IMR-90 (cell line): ENCODE results near the gene VEGFA. TPM values are rescaled to one million over a fixed set of nuclear protein-coding genes. Genes with fewer than 3 reads are reported as not detected.

Experiments used
- ATAC-seq: fragments of 200-7000 bp; cut with Tn5 transposase; 2 replicates; pipeline ENCODE4 v1.9.1; 2020; ENCODE audit warnings: low read depth, mild to moderate bottlenecking, moderate library complexity
- BruUV-seq: library from RNA; stranded (reverse); fragments of 400-500 nt; replicated peaks from 2 replicates; lab custom pipeline; 2021; lab: Mats Ljungman, UMichigan
- CTCF ChIA-PET: fragments of 300-600 bp; formaldehyde crosslinking; extraction: SDS; loops from one replicate; lab custom pipeline; 2021; ENCODE audit warnings: antibody characterized with exemption; lab: Yijun Ruan, JAX
- POLR2A ChIA-PET: fragments of 300-600 bp; sonication (Branson Sonifier 250); formaldehyde crosslinking; loops from one replicate; lab custom pipeline; 2022; ENCODE audit warnings: antibody characterized with exemption; ENCODE audit not compliant: unreplicated experiment; lab: Charles Lee
- DNase-seq: peaks from one replicate; pipeline ENCODE4 v3.0.0; 2013
- H2AFZ ChIP-seq: replicated peaks from 2 replicates; pipeline ENCODE3; 2013; ENCODE audit warnings: low read length, mild to moderate bottlenecking; ENCODE audit not compliant: poor library complexity
- H2AK5ac ChIP-seq: 2 replicates; pipeline ENCODE4 v1.6.1; 2013; ENCODE audit warnings: low read depth, low read length, inconsistent platforms
- H2AK9ac ChIP-seq: replicated peaks from 2 replicates; pipeline ENCODE3; 2013; ENCODE audit warnings: mild to moderate bottlenecking, low read depth, low read length, moderate library complexity; ENCODE audit not compliant: poor library complexity
- H2BK120ac ChIP-seq: 2 replicates; pipeline ENCODE4 v1.6.1; 2013; ENCODE audit warnings: low read depth, low read length, inconsistent platforms
- H2BK15ac ChIP-seq: 3 replicates; pipeline ENCODE4 v1.6.1; 2013; ENCODE audit warnings: low read depth, low read length, inconsistent platforms
- H2BK20ac ChIP-seq: 2 replicates; pipeline ENCODE4 v1.6.1; 2013; ENCODE audit warnings: low read depth, mild to moderate bottlenecking, inconsistent platforms, low read length, moderate library complexity
- H2BK5ac ChIP-seq: 2 replicates; pipeline ENCODE4 v1.6.1; 2013; ENCODE audit warnings: mild to moderate bottlenecking, low read depth, low read length, inconsistent platforms; ENCODE audit not compliant: poor library complexity, severe bottlenecking
- H3K14ac ChIP-seq: replicated peaks from 2 replicates; pipeline ENCODE4 v1.6.1; 2013; ENCODE audit warnings: low read depth, low read length, inconsistent platforms
- H3K18ac ChIP-seq: 2 replicates; pipeline ENCODE4 v1.6.1; 2013; ENCODE audit warnings: low read depth, low read length, control low read depth
- H3K23ac ChIP-seq: 2 replicates; pipeline ENCODE4 v1.6.1; 2013; ENCODE audit warnings: low read depth, low read length, inconsistent platforms
- H3K27ac ChIP-seq: 2 replicates; pipeline ENCODE4 v1.5.1; 2013; ENCODE audit warnings: mild to moderate bottlenecking, control low read depth, low read length; ENCODE audit not compliant: insufficient read depth
- H3K27me3 ChIP-seq: 2 replicates; pipeline ENCODE4 v1.6.1; 2013; ENCODE audit warnings: low read length; ENCODE audit not compliant: control insufficient read depth, insufficient read depth
- H3K36me3 ChIP-seq: 2 replicates; pipeline ENCODE4 v1.6.1; 2013; ENCODE audit warnings: low read length, mixed read lengths; ENCODE audit not compliant: control insufficient read depth, insufficient read depth
- H3K4ac ChIP-seq: 2 replicates; pipeline ENCODE4 v1.6.1; 2013; ENCODE audit warnings: low read depth, low read length, inconsistent platforms
- H3K4me1 ChIP-seq: 2 replicates; pipeline ENCODE4 v1.6.1; 2013; ENCODE audit warnings: low read length, mixed read lengths; ENCODE audit not compliant: control insufficient read depth, insufficient read depth
- H3K4me2 ChIP-seq: 2 replicates; pipeline ENCODE4 v1.6.1; 2013; ENCODE audit warnings: low read depth, mild to moderate bottlenecking, control low read depth, low read length, moderate library complexity
- H3K4me3 ChIP-seq: 2 replicates; pipeline ENCODE4 v1.5.1; 2013; ENCODE audit warnings: low read depth, mild to moderate bottlenecking, control low read depth, low read length, moderate library complexity; ENCODE audit not compliant: insufficient read depth
- H3K56ac ChIP-seq: 2 replicates; pipeline ENCODE4 v1.6.1; 2013; ENCODE audit warnings: low read length, inconsistent platforms; ENCODE audit not compliant: insufficient read depth; ENCODE audit errors: extremely low read depth
- H3K79me1 ChIP-seq, 2 experiments: 2 replicates each; pipeline ENCODE4 v1.6.1; 2013; ENCODE audit warnings: low read length in 2 of 2, inconsistent platforms in 1 of 2, low read depth in 1 of 2
- H3K9ac ChIP-seq: 2 replicates; pipeline ENCODE4 v1.6.1; 2013; ENCODE audit warnings: low read depth, low read length, control low read depth
- H3K9me1 ChIP-seq: 2 replicates; pipeline ENCODE4 v1.6.1; 2013; ENCODE audit warnings: low read length, inconsistent platforms; ENCODE audit not compliant: insufficient read depth
- H3K9me3 ChIP-seq: 2 replicates; pipeline ENCODE4 v1.6.1; 2013; ENCODE audit warnings: low read length; ENCODE audit not compliant: control insufficient read depth, insufficient read depth
- H4K20me1 ChIP-seq: 2 replicates; pipeline ENCODE4 v1.6.1; 2013; ENCODE audit warnings: low read length, inconsistent platforms; ENCODE audit not compliant: insufficient read depth
- H4K5ac ChIP-seq: 2 replicates; pipeline ENCODE4 v1.6.1; 2013; ENCODE audit warnings: mild to moderate bottlenecking, low read depth, low read length, control low read depth
- H4K8ac ChIP-seq, 2 experiments: 2 replicates each; pipeline ENCODE4 v1.6.1; 2013; ENCODE audit warnings: low read depth in 2 of 2, low read length in 2 of 2, control low read depth in 1 of 2, inconsistent platforms in 1 of 2
- H4K91ac ChIP-seq: 2 replicates; pipeline ENCODE4 v1.6.1; 2013; ENCODE audit warnings: low read depth, low read length, inconsistent platforms; ENCODE audit not compliant: insufficient read depth
- BHLHE40 ChIP-seq: fragments of 150-350 bp; IDR thresholded peaks from 2 replicates; pipeline ENCODE4 v1.6.1; 2016; ENCODE audit warnings: mild to moderate bottlenecking, low read depth, low read length
- CEBPB ChIP-seq: IDR thresholded peaks from 2 replicates; pipeline ENCODE4 v1.6.1; 2012; ENCODE audit warnings: low read depth, low read length, improper control_type of control experiment
- CHD1 ChIP-seq: IDR thresholded peaks from 2 replicates; pipeline ENCODE4 v1.6.1; 2012; ENCODE audit warnings: low read depth, low read length, improper control_type of control experiment
- FOS ChIP-seq: fragments of 150-350 bp; IDR thresholded peaks from 2 replicates; pipeline ENCODE4 v1.6.1; 2016; ENCODE audit warnings: low read depth, low read length
- MAZ ChIP-seq: IDR thresholded peaks from 2 replicates; pipeline ENCODE4 v1.6.1; 2012; ENCODE audit warnings: low read depth, mild to moderate bottlenecking, low read length, improper control_type of control experiment, moderate library complexity, borderline replicate concordance
- WGBS, 2 experiments: methylation state at CpG; one replicate each; pipeline versions ENCODE4 v1.1.5 to v1.1.7; 2013; ENCODE audit warnings: missing lambda C conversion rate in 2 of 2; ENCODE audit not compliant: insufficient read length in 1 of 2; ENCODE audit errors: extremely low coverage in 2 of 2; 5-methylcytosine and 5-hydroxymethylcytosine counted together
- dilution Hi-C: fragments of 300-500 bp; cut with HindIII; formaldehyde crosslinking; loops from one replicate; pipeline ENCODE4 v1.14.3; 2018; ENCODE audit warnings: low sequenced_read_pairs; ENCODE audit not compliant: unreplicated experiment
- in situ Hi-C: fragments of 300-500 bp; cut with MboI; formaldehyde crosslinking; loops from 3 replicates; pipeline ENCODE4 v1.14.3; 2019; ENCODE audit warnings: low sequenced_read_pairs, inconsistent platforms, mixed read lengths
- intact Hi-C: fragments of 100-400 bp; cut with micrococcal nuclease; formaldehyde crosslinking; loops from 2 replicates; pipeline ENCODE4 v1.10.0; 2022
- polyA plus RNA-seq, 3 experiments: library from polyadenylated mRNA; depleted of rRNA; stranded (reverse); fragments of >200 nt; gene quantifications; 2 replicates each; pipeline ENCODE4 v1.2.3, GENCODE V29; 2012; ENCODE audit warnings: low replicate concordance in 1 of 3
- total RNA-seq: library from RNA; depleted of rRNA; stranded (reverse); fragments of >200 nt; gene quantifications from 2 replicates; pipeline ENCODE4 v1.2.3, GENCODE V29; 2012
- TF ChIP-seq, protein P1 (sequence below): conservative IDR thresholded peaks from 2 replicates; pipeline ENCODE4 v1.5.1; 2012; ENCODE audit warnings: mild to moderate bottlenecking, low read depth, low read length, improper control_type of control experiment
- TF ChIP-seq, protein P2 (sequence below): fragments of 150-350 bp; IDR thresholded peaks from 2 replicates; pipeline ENCODE4 v1.6.1; 2016; ENCODE audit warnings: low read depth, mild to moderate bottlenecking, low read length, moderate library complexity, borderline replicate concordance

Gene VEGFA
- total and polyA plus RNA-seq, 2 of the 4 experiments (the other 2 are of a cell fraction), result 190 to 234 TPM

DNA sequence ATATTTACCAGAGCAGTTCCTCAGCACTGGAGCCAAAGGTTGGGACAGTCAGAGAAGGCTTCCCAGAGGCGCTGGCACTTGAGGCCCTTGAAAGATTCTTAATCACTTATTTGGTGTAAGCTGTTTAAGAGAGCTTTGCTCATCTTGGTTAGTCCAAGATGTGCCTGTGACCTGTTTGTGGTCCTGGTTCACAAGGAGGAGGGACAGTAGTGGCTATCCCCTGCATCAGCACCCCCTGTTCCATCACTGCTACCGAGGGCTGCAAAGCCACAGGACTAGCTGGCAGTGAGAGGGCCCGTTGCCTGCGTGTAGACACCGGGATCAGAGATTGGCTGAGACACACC, 35.7 kb downstream of the VEGFA start:
- no peak overlapping the region for H4K5ac ChIP-seq
- H3K4me1 ChIP-seq, result peaks cover 26% of the 10 kb centered on the region
- no peak overlapping the region for H2BK15ac ChIP-seq
- ATAC-seq, result no peak
- H3K36me3 ChIP-seq, result no peaks in the 10 kb centered on the region
- H3K9me1 ChIP-seq, result 0 out of 2 replicates have a peak, but pooled peaks cover 2% of the 10 kb centered on the region
- H3K14ac ChIP-seq, result no peak overlapping the region
- no peak overlapping the region for H2BK120ac ChIP-seq
- H4K20me1 ChIP-seq, result no peaks in the 10 kb centered on the region
- ChIA-PET CTCF (interaction anchor here (0.9 kb wide), 1 partner anchor 16 kb away, joined by 3 read pairs; no protein-coding TSS in a partner anchor), POLR2A (no interaction called here)
- no peak overlapping the region for H3K4ac ChIP-seq
- dilution Hi-C loops, result no loop called here
- no peak for DNase-seq
- no peak overlapping the region for H2BK20ac ChIP-seq
- H3K9ac ChIP-seq, result no peak overlapping the region
- H2AFZ ChIP-seq, result no peak overlapping the region
- no peak overlapping the region for H3K4me2 ChIP-seq
- H3K56ac ChIP-seq, result no peak overlapping the region
- H3K27me3 ChIP-seq, result 0 out of 2 replicates have a peak, but pooled peaks cover 2% of the 10 kb centered on the region
- H2AK9ac ChIP-seq, result no peak overlapping the region
- TF ChIP-seq, protein P1, sequence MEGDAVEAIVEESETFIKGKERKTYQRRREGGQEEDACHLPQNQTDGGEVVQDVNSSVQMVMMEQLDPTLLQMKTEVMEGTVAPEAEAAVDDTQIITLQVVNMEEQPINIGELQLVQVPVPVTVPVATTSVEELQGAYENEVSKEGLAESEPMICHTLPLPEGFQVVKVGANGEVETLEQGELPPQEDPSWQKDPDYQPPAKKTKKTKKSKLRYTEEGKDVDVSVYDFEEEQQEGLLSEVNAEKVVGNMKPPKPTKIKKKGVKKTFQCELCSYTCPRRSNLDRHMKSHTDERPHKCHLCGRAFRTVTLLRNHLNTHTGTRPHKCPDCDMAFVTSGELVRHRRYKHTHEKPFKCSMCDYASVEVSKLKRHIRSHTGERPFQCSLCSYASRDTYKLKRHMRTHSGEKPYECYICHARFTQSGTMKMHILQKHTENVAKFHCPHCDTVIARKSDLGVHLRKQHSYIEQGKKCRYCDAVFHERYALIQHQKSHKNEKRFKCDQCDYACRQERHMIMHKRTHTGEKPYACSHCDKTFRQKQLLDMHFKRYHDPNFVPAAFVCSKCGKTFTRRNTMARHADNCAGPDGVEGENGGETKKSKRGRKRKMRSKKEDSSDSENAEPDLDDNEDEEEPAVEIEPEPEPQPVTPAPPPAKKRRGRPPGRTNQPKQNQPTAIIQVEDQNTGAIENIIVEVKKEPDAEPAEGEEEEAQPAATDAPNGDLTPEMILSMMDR, result no peak
- TF ChIP-seq CHD1 (no peak), BHLHE40 (no peak), MAZ (no peak), CEBPB (no peak), FOS (no peak)
- TF ChIP-seq, protein P2, sequence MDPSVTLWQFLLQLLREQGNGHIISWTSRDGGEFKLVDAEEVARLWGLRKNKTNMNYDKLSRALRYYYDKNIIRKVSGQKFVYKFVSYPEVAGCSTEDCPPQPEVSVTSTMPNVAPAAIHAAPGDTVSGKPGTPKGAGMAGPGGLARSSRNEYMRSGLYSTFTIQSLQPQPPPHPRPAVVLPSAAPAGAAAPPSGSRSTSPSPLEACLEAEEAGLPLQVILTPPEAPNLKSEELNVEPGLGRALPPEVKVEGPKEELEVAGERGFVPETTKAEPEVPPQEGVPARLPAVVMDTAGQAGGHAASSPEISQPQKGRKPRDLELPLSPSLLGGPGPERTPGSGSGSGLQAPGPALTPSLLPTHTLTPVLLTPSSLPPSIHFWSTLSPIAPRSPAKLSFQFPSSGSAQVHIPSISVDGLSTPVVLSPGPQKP, result no peak
- no CpG with 5 or more reads among the region's 5 CpGs for WGBS, 2 experiments
- no TSS peak for BruUV-seq
- H4K8ac ChIP-seq, result no peak overlapping the region
- H2BK5ac ChIP-seq, result no peak overlapping the region
- no peaks in the 10 kb centered on the region for H3K9me3 ChIP-seq
- no peak overlapping the region for H3K27ac ChIP-seq
- no peak overlapping the region for H3K23ac ChIP-seq
- H3K18ac ChIP-seq, result no peak overlapping the region
- H4K91ac ChIP-seq, result no peak overlapping the region
- H2AK5ac ChIP-seq, result no peak overlapping the region; the same call in 1 of the 2 replicates
- no peaks in the 10 kb centered on the region for H3K79me1 ChIP-seq
- no peak overlapping the region for H3K4me3 ChIP-seq
- intact Hi-C loops, result no loop called here
- in situ Hi-C loops, result no loop called here
